ENCODE data around the gene LCE2B.

Gene LCE2B

GRCh38 chr1:152683846-152684245 is 2.1 kb upstream of the LCE2B start:
- Mint-ChIP-seq H3K36me3 (ENCODE audit: low read depth) (no peaks in the 10 kb centered on the region), H3K9me3 (no peaks in the 10 kb centered on the region), H3K4me3 (no peak overlapping the region), H3K4me1 (ENCODE audit: low read depth) (no peaks in the 10 kb centered on the region), H3K27me3 (peaks cover 45% of the 10 kb centered on the region), H3K27ac (no peak overlapping the region)
- DNase-seq = no peak

GRCh38 chr1:152697701-152698600 is 12.0 kb downstream of the LCE2B start, which contains the start of gene LCE2A:
LCE2A (plus strand) TSS chr1:152698345; CDS start chr1:152698902, 557 bp downstream.
- no peak within 1 kb of the TSS for H3K4me3 Mint-ChIP-seq
- no peak within 1 kb of the TSS for H3K27ac Mint-ChIP-seq

GRCh38 chr1:152699746-152700145 is 13.8 kb downstream of the LCE2B start:
- no peak for DNase-seq
- Mint-ChIP-seq H3K36me3 (ENCODE audit: low read depth) (no peaks in the 10 kb centered on the region), H3K27me3 (peaks cover 14% of the 10 kb centered on the region), H3K4me3 (no peak overlapping the region), H3K4me1 (ENCODE audit: low read depth) (no peaks in the 10 kb centered on the region), H3K27ac (no peak overlapping the region), H3K9me3 (peaks cover 5% of the 10 kb centered on the region)

More at GRCh38 chr1:152697701-152698600, 12.0 kb downstream of the LCE2B start, which contains the start of gene LCE2A:
- H3K27me3 Mint-ChIP-seq = peaks cover 5% of the 10 kb centered on the region
- no peak for DNase-seq
- H3K36me3 Mint-ChIP-seq (ENCODE audit: low read depth) = no peaks in the 10 kb centered on the region
- H3K4me1 Mint-ChIP-seq (ENCODE audit: low read depth) = no peaks in the 10 kb centered on the region
- H3K9me3 Mint-ChIP-seq = no peaks in the 10 kb centered on the region

DNA sequence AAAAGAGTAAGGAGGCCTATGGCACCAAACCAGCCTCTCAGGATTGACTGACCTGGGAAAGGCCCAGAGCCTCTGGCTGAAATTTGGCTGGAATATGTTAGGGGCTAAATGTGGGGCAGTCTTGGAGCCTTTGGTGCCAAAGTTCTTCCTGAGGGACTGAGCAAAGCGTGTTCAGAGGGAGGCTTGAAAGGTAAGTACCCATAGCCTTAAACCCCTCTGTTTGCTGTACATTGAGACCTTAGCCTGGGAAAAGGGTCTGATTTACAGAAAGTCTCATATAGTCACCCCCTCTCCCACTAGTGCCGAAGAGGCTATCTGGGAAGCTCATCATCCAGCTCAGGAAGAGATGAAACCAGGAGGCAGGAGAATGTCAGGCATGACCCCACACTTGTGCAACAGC is 21.9 kb downstream of the LCE2B start, which contains the start of gene LCE4A:
LCE4A (plus strand) TSS at position 301 of the 400 bp plus-strand sequence. CDS start 916 bp downstream, outside the sequence.
- Mint-ChIP-seq H3K4me1 (ENCODE audit: low read depth) (no peaks in the 10 kb centered on the region), H3K9me3 (peaks cover 8% of the 10 kb centered on the region), H3K36me3 (ENCODE audit: low read depth) (no peaks in the 10 kb centered on the region), H3K27me3 (peaks cover 43% of the 10 kb centered on the region), H3K4me3 (no peak within 1 kb of the TSS), H3K27ac (no peak within 1 kb of the TSS)
- DNase-seq = no peak

GRCh38 chr1:152718238-152718637 is 32.3 kb downstream of the LCE2B start:
- H3K27me3 Mint-ChIP-seq = peaks cover 27% of the 10 kb centered on the region
- no peak overlapping the region for H3K4me3 Mint-ChIP-seq
- no peak for DNase-seq
- H3K36me3 Mint-ChIP-seq (ENCODE audit: low read depth) = no peaks in the 10 kb centered on the region
- H3K9me3 Mint-ChIP-seq = no peaks in the 10 kb centered on the region
- H3K4me1 Mint-ChIP-seq (ENCODE audit: low read depth) = no peaks in the 10 kb centered on the region
- no peak overlapping the region for H3K27ac Mint-ChIP-seq

DNA sequence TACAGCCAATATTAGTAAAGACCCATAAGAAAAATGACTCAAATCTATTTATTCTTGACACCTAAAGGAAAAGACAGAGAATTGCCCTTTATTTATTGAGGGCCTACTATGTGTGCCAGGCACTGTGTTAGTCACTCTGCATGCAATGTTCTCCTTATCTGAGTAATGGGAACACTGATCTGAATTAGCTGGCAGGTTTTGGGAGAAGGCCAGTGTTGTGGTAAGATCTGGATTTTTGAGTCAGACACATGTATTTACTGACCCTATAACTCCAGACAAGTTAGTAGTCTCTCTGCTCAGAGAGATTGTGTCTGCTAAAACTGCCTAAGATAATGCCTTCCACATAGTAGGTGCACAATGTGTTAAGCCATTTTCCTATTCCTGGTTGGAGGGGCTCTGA is 39.3 kb downstream of the LCE2B start:
- H3K4me3 Mint-ChIP-seq = no peak overlapping the region
- H3K27ac Mint-ChIP-seq = no peak overlapping the region
- H3K27me3 Mint-ChIP-seq = peaks cover 13% of the 10 kb centered on the region
- no peaks in the 10 kb centered on the region for H3K4me1 Mint-ChIP-seq (ENCODE audit: low read depth)
- H3K9me3 Mint-ChIP-seq = no peaks in the 10 kb centered on the region
- H3K36me3 Mint-ChIP-seq (ENCODE audit: low read depth) = no peaks in the 10 kb centered on the region
- DNase-seq = no peak

DNA sequence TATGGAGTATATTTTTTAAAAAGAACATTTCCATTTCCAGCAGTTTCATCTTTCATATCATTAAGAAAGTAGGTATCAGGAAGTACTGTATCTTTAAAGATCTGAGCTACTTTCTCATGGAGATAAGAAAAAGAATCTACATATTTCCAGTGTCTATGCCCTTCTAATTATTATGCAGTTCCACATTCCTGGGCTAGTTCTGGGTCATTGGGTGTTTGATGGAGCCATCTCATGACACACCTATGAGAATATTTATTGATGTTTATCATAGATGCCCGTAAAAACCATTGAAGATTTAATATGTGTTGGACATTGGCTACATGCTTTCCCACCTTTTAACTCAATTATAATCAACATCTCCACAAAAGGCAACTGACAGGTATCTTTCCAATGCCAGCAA is 43.1 kb downstream of the LCE2B start:
- no peak overlapping the region for H3K27ac Mint-ChIP-seq
- H3K4me1 Mint-ChIP-seq (ENCODE audit: low read depth) = no peaks in the 10 kb centered on the region
- no peaks in the 10 kb centered on the region for H3K36me3 Mint-ChIP-seq (ENCODE audit: low read depth)
- H3K4me3 Mint-ChIP-seq = no peak overlapping the region
- peaks cover 19% of the 10 kb centered on the region for H3K27me3 Mint-ChIP-seq
- H3K9me3 Mint-ChIP-seq = no peaks in the 10 kb centered on the region
- DNase-seq = no peak

- no peak for DNase-seq
- H3K27me3 Mint-ChIP-seq = peaks cover 21% of the 10 kb centered on the region
- H3K36me3 Mint-ChIP-seq (ENCODE audit: low read depth) = no peaks in the 10 kb centered on the region
- H3K9me3 Mint-ChIP-seq = no peaks in the 10 kb centered on the region
- H3K4me1 Mint-ChIP-seq (ENCODE audit: low read depth) = no peaks in the 10 kb centered on the region
- H3K4me3 Mint-ChIP-seq = no peak overlapping the region
- H3K27ac Mint-ChIP-seq = no peak overlapping the region
These were observed 49.7 kb downstream of the LCE2B start for GRCh38 chr1:152735648-152736047.
